Dendritic cell treated with granulocyte-macrophage colony-stimulating factor and Interleukin-4, amounts not matched to agents 40 ng/mL and 50 ng/mL, for 4 days (primary cell): Measurements from ENCODE around the gene RPRML.
"Not testable (repeated sequence)": the region's sequence is repeated elsewhere in the genome, so short reads cannot be mapped to it uniquely, and the experiment has no call there.

Source experiments
- H3K27ac Mint-ChIP-seq: one replicate; pipeline ENCODE4 v1.8.0; 2022; ENCODE audit warnings: mild to moderate bottlenecking, mixed read lengths
- H3K27me3 Mint-ChIP-seq: one replicate; pipeline ENCODE4 v1.8.0; 2022; ENCODE audit warnings: mild to moderate bottlenecking, mixed read lengths
- H3K36me3 Mint-ChIP-seq: one replicate; pipeline ENCODE4 v1.8.0; 2022; ENCODE audit warnings: low read depth, mixed read lengths
- H3K4me1 Mint-ChIP-seq: one replicate; pipeline ENCODE4 v1.8.0; 2022; ENCODE audit warnings: low read depth, mixed read lengths
- H3K4me3 Mint-ChIP-seq: one replicate; pipeline ENCODE4 v1.8.0; 2022; ENCODE audit warnings: mild to moderate bottlenecking, moderate library complexity, mixed read lengths
- H3K9me3 Mint-ChIP-seq: one replicate; pipeline ENCODE4 v1.8.0; 2022; ENCODE audit warnings: mixed read lengths
- intact Hi-C: fragments of 100-400 bp; cut with micrococcal nuclease; formaldehyde crosslinking; loops from one replicate; pipeline ENCODE4 v1.15.0; 2022

The RPRML gene

GRCh38 chr17:46964315-46965265, 14.5 kb downstream of the RPRML start:
- Mint-ChIP-seq H3K36me3 (no peaks in the 10 kb centered on the region), H3K4me3 (no peak overlapping the region), H3K4me1 (peaks cover 5% of the 10 kb centered on the region), H3K27ac (no peak overlapping the region), H3K27me3 (peaks cover 2% of the 10 kb centered on the region), H3K9me3 (no peaks in the 10 kb centered on the region)
- intact Hi-C loops, result no loop called here

- intact Hi-C loops, result no loop called here
- Mint-ChIP-seq H3K4me1 (peaks cover 5% of the 10 kb centered on the region), H3K36me3 (no peaks in the 10 kb centered on the region), H3K4me3 (no peak overlapping the region), H3K27me3 (peaks cover 6% of the 10 kb centered on the region), H3K9me3 (no peaks in the 10 kb centered on the region), H3K27ac (no peak overlapping the region)
Measured at GRCh38 chr17:46963571-46963970, 15.5 kb downstream of the RPRML start.

GRCh38 chr17:46962374-46962790, 16.7 kb downstream of the RPRML start:
- Mint-ChIP-seq H3K4me3 (no peak overlapping the region), H3K36me3 (no peaks in the 10 kb centered on the region), H3K27me3 (peaks cover 17% of the 10 kb centered on the region), H3K9me3 (no peaks in the 10 kb centered on the region), H3K4me1 (peaks cover 15% of the 10 kb centered on the region), H3K27ac (no peak overlapping the region)
- intact Hi-C loops, result no loop called here

- intact Hi-C loops, result no loop called here
Measured at GRCh38 chr17:46960152-46960551, 18.9 kb downstream of the RPRML start.

GRCh38 chr17:46958041-46958591, 20.9 kb downstream of the RPRML start:
- Mint-ChIP-seq H3K4me1 (peaks cover 10% of the 10 kb centered on the region), H3K36me3 (peaks cover 5% of the 10 kb centered on the region), H3K27me3 (peaks cover 16% of the 10 kb centered on the region), H3K9me3 (no peaks in the 10 kb centered on the region), H3K4me3 (no peak overlapping the region), H3K27ac (no peak overlapping the region)
- intact Hi-C loops, result no loop called here

More at GRCh38 chr17:46960152-46960551, 18.9 kb downstream of the RPRML start:
- H3K9me3 Mint-ChIP-seq, result no peaks in the 10 kb centered on the region
- peaks cover 11% of the 10 kb centered on the region for H3K4me1 Mint-ChIP-seq
- no peak overlapping the region for H3K4me3 Mint-ChIP-seq
- peaks cover 5% of the 10 kb centered on the region for H3K36me3 Mint-ChIP-seq
- H3K27ac Mint-ChIP-seq, result no peak overlapping the region
- H3K27me3 Mint-ChIP-seq, result peaks cover 16% of the 10 kb centered on the region

- H3K9me3 Mint-ChIP-seq, H3K27me3 Mint-ChIP-seq, H3K4me1 Mint-ChIP-seq, intact Hi-C loops, H3K27ac Mint-ChIP-seq, H3K4me3 Mint-ChIP-seq: not testable (repeated sequence)
- H3K36me3 Mint-ChIP-seq, result peaks cover 18% of the 10 kb centered on the region
Measured at GRCh38 chr17:46953191-46953590, 25.9 kb downstream of the RPRML start.

- H3K36me3 Mint-ChIP-seq, result peaks cover 18% of the 10 kb centered on the region
- H3K27me3 Mint-ChIP-seq, result no peaks in the 10 kb centered on the region
- no peak overlapping the region for H3K4me3 Mint-ChIP-seq
- no peaks in the 10 kb centered on the region for H3K9me3 Mint-ChIP-seq
- intact Hi-C loops, result no loop called here
- H3K4me1 Mint-ChIP-seq, result no peaks in the 10 kb centered on the region
- no peak overlapping the region for H3K27ac Mint-ChIP-seq
Measured at GRCh38 chr17:46952115-46952514, 26.9 kb downstream of the RPRML start.

- no peaks in the 10 kb centered on the region for H3K4me1 Mint-ChIP-seq
- H3K4me3 Mint-ChIP-seq, result no peak overlapping the region
- intact Hi-C loops, result no loop called here
- no peaks in the 10 kb centered on the region for H3K9me3 Mint-ChIP-seq
- no peaks in the 10 kb centered on the region for H3K27me3 Mint-ChIP-seq
- H3K36me3 Mint-ChIP-seq, result peaks cover 18% of the 10 kb centered on the region
- H3K27ac Mint-ChIP-seq, result no peak overlapping the region
Measured at GRCh38 chr17:46951706-46952105, 27.3 kb downstream of the RPRML start.

- intact Hi-C loops, result no loop called here
- Mint-ChIP-seq H3K4me1 (no peaks in the 10 kb centered on the region), H3K36me3 (peaks cover 18% of the 10 kb centered on the region), H3K9me3 (no peaks in the 10 kb centered on the region), H3K27ac (no peak overlapping the region), H3K27me3 (no peaks in the 10 kb centered on the region), H3K4me3 (no peak overlapping the region)
Measured at GRCh38 chr17:46950997-46951621, 27.9 kb downstream of the RPRML start.

GRCh38 chr17:46950342-46950996, 28.6 kb downstream of the RPRML start:
- Mint-ChIP-seq H3K36me3 (peaks cover 12% of the 10 kb centered on the region), H3K4me1 (no peaks in the 10 kb centered on the region), H3K4me3 (no peak overlapping the region), H3K27ac (no peak overlapping the region), H3K27me3 (no peaks in the 10 kb centered on the region), H3K9me3 (no peaks in the 10 kb centered on the region)
- intact Hi-C loops, result no loop called here

- no peaks in the 10 kb centered on the region for H3K27me3 Mint-ChIP-seq
- no peak overlapping the region for H3K4me3 Mint-ChIP-seq
- no peaks in the 10 kb centered on the region for H3K4me1 Mint-ChIP-seq
- peaks cover 12% of the 10 kb centered on the region for H3K36me3 Mint-ChIP-seq
- intact Hi-C loops, result no loop called here
- no peaks in the 10 kb centered on the region for H3K9me3 Mint-ChIP-seq
- H3K27ac Mint-ChIP-seq, result no peak overlapping the region
Measured at GRCh38 chr17:46949291-46950174, 29.5 kb downstream of the RPRML start.

GRCh38 chr17:46948544-46948943, 30.5 kb downstream of the RPRML start:
- no peaks in the 10 kb centered on the region for H3K9me3 Mint-ChIP-seq
- H3K36me3 Mint-ChIP-seq, result peaks cover 12% of the 10 kb centered on the region
- H3K4me3 Mint-ChIP-seq, result no peak overlapping the region
- peaks cover 6% of the 10 kb centered on the region for H3K4me1 Mint-ChIP-seq
- intact Hi-C loops, result no loop called here
- peaks cover 6% of the 10 kb centered on the region for H3K27me3 Mint-ChIP-seq
- H3K27ac Mint-ChIP-seq, result no peak overlapping the region

- intact Hi-C loops, result no loop called here
- no peak overlapping the region for H3K4me3 Mint-ChIP-seq
- H3K27ac Mint-ChIP-seq, result no peak overlapping the region
- no peaks in the 10 kb centered on the region for H3K9me3 Mint-ChIP-seq
- H3K27me3 Mint-ChIP-seq, result peaks cover 14% of the 10 kb centered on the region
- H3K36me3 Mint-ChIP-seq, result peaks cover 13% of the 10 kb centered on the region
- H3K4me1 Mint-ChIP-seq, result peaks cover 20% of the 10 kb centered on the region
Measured at GRCh38 chr17:46947216-46947615, 31.8 kb downstream of the RPRML start.
